ENCODE data around the gene FNDC11. TPM values are rescaled to one million over a fixed set of nuclear protein-coding genes. Genes with fewer than 3 reads are reported as not detected.

Gene FNDC11
- total and polyA plus RNA-seq, 4 donors, result under 0.01 to 0.01 TPM; not detected in 2

DNA sequence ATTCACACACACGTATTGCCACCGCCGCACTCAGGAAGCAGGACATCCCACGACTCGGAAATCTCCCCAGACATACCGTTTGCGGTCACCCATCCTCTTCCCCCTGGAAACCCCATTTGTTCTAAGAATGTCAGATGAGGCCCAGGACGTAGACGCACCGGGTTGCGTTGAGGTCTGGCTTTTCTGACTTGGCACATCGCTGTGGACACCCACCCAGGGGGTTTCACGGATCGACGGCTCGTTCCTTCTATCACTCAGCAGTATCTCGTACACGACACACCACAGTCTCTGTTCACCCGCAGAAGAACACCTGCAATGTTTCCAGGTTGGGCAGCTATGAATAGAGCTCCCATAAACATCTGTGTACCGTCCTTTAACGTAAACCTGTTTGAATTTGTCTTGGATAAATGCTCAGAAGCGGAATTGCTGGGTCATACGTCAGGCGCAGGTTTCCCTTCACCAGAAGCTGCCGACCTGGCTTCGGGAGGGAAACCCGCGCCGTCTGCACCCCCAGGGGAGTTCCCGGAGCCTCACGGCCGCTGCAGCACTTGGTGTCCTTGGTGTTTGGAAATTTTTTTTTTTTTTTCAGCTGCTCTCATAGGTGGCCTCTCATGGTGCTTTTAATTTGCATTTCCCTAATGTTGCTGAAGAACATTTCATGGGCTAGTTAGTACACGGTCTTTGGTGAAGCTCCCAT, 45.7 kb upstream of the FNDC11 start:
- DNase-seq (ENCODE audit: low spot score), result no peak
- 90% methylated on average over 33 of the region's 33 CpGs for WGBS

More for the DNA sequence above, 45.7 kb upstream of the FNDC11 start:
- H3K27me3 ChIP-seq (ENCODE audit: control insufficient read depth in 4 of 4, insufficient read depth in 4 of 4, low read length in 3 of 4), result peaks cover 0 to 3% (median under 1%) of the 10 kb centered on the region in 4 donors
- no peak overlapping the region for H3K4me3 ChIP-seq (ENCODE audit: low read depth in 1 of 3, low read length in 3 of 3)
- no peaks in the 10 kb centered on the region for H3K4me1 ChIP-seq (ENCODE audit: control insufficient read depth in 4 of 4, insufficient read depth in 4 of 4, low read length in 3 of 4)
- TF ChIP-seq RXRA (IDR thresholded peaks at IDR 0.05), result no peak
- no peak for TF ChIP-seq GABPA (IDR thresholded peaks at IDR 0.05 in 1 of 2, conservative IDR thresholded peaks at IDR 0.05 in 1 of 2)
- no peak for TF ChIP-seq RAD21 (IDR thresholded peaks at IDR 0.05)
- TF ChIP-seq, protein P1, sequence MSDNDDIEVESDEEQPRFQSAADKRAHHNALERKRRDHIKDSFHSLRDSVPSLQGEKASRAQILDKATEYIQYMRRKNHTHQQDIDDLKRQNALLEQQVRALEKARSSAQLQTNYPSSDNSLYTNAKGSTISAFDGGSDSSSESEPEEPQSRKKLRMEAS (IDR thresholded peaks at IDR 0.05), result no peak
- TF ChIP-seq NR2F2 (IDR thresholded peaks at IDR 0.05), result no peak
- TF ChIP-seq HNF4A (conservative IDR thresholded peaks at IDR 0.05), result no peak
- TF ChIP-seq, protein P2, sequence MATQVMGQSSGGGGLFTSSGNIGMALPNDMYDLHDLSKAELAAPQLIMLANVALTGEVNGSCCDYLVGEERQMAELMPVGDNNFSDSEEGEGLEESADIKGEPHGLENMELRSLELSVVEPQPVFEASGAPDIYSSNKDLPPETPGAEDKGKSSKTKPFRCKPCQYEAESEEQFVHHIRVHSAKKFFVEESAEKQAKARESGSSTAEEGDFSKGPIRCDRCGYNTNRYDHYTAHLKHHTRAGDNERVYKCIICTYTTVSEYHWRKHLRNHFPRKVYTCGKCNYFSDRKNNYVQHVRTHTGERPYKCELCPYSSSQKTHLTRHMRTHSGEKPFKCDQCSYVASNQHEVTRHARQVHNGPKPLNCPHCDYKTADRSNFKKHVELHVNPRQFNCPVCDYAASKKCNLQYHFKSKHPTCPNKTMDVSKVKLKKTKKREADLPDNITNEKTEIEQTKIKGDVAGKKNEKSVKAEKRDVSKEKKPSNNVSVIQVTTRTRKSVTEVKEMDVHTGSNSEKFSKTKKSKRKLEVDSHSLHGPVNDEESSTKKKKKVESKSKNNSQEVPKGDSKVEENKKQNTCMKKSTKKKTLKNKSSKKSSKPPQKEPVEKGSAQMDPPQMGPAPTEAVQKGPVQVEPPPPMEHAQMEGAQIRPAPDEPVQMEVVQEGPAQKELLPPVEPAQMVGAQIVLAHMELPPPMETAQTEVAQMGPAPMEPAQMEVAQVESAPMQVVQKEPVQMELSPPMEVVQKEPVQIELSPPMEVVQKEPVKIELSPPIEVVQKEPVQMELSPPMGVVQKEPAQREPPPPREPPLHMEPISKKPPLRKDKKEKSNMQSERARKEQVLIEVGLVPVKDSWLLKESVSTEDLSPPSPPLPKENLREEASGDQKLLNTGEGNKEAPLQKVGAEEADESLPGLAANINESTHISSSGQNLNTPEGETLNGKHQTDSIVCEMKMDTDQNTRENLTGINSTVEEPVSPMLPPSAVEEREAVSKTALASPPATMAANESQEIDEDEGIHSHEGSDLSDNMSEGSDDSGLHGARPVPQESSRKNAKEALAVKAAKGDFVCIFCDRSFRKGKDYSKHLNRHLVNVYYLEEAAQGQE (IDR thresholded peaks at IDR 0.05), result no peak
- TF ChIP-seq, protein P3, sequence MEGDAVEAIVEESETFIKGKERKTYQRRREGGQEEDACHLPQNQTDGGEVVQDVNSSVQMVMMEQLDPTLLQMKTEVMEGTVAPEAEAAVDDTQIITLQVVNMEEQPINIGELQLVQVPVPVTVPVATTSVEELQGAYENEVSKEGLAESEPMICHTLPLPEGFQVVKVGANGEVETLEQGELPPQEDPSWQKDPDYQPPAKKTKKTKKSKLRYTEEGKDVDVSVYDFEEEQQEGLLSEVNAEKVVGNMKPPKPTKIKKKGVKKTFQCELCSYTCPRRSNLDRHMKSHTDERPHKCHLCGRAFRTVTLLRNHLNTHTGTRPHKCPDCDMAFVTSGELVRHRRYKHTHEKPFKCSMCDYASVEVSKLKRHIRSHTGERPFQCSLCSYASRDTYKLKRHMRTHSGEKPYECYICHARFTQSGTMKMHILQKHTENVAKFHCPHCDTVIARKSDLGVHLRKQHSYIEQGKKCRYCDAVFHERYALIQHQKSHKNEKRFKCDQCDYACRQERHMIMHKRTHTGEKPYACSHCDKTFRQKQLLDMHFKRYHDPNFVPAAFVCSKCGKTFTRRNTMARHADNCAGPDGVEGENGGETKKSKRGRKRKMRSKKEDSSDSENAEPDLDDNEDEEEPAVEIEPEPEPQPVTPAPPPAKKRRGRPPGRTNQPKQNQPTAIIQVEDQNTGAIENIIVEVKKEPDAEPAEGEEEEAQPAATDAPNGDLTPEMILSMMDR (IDR thresholded peaks at IDR 0.05; ENCODE audit: low read depth, low read length, missing input control), result no peak
- TF ChIP-seq TAF1 (conservative IDR thresholded peaks at IDR 0.05), result no peak
- TF ChIP-seq EGR1 (IDR thresholded peaks at IDR 0.05; ENCODE audit: low read depth in 2 of 2), result no peak
- TF ChIP-seq, protein P4, sequence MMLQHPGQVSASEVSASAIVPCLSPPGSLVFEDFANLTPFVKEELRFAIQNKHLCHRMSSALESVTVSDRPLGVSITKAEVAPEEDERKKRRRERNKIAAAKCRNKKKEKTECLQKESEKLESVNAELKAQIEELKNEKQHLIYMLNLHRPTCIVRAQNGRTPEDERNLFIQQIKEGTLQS (IDR thresholded peaks at IDR 0.05), result no peak
- TF ChIP-seq, protein P5, sequence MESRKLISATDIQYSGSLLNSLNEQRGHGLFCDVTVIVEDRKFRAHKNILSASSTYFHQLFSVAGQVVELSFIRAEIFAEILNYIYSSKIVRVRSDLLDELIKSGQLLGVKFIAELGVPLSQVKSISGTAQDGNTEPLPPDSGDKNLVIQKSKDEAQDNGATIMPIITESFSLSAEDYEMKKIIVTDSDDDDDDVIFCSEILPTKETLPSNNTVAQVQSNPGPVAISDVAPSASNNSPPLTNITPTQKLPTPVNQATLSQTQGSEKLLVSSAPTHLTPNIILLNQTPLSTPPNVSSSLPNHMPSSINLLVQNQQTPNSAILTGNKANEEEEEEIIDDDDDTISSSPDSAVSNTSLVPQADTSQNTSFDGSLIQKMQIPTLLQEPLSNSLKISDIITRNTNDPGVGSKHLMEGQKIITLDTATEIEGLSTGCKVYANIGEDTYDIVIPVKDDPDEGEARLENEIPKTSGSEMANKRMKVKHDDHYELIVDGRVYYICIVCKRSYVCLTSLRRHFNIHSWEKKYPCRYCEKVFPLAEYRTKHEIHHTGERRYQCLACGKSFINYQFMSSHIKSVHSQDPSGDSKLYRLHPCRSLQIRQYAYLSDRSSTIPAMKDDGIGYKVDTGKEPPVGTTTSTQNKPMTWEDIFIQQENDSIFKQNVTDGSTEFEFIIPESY (IDR thresholded peaks at IDR 0.05), result no peak
- TF ChIP-seq FOXA1 (IDR thresholded peaks at IDR 0.05), result no peak
- no peak for TF ChIP-seq SP1 (IDR thresholded peaks at IDR 0.05)
- no peak for TF ChIP-seq FOXA2 (IDR thresholded peaks at IDR 0.05)
- TF ChIP-seq JUND (IDR thresholded peaks at IDR 0.05), result no peak
- no peak for TF ChIP-seq YY1 (IDR thresholded peaks at IDR 0.05)
- no peak for TF ChIP-seq HNF4G (IDR thresholded peaks at IDR 0.05)
- H3K27ac ChIP-seq (ENCODE audit: low read depth in 1 of 2, low read length in 2 of 2), result no peak overlapping the region
- H3K9ac ChIP-seq (ENCODE audit: low read depth in 1 of 2, low read length in 2 of 2), result no peak overlapping the region
- H3K36me3 ChIP-seq (ENCODE audit: control insufficient read depth in 4 of 4, insufficient read depth in 3 of 4, low read depth in 1 of 4, low read length in 3 of 4), result no peaks in the 10 kb centered on the region
- peaks cover 0 to 6% (median 4%) of the 10 kb centered on the region in 4 donors for H3K9me3 ChIP-seq (ENCODE audit: control insufficient read depth in 4 of 4, low read length in 3 of 4)

All from liver (tissue), 9 donors.